GM19043 (cell line): Measurements from ENCODE around the gene HMCN1.

ENCODE experiments used
- ATAC-seq: cut with Tn5 transposase; IDR thresholded peaks from one replicate; pipeline ENCODE4 v1.9.1; 2021; ENCODE audit warnings: low read depth; ENCODE audit not compliant: unreplicated experiment

HMCN1 gene

GRCh38 chr1:185996211-185996610 is 262.0 kb downstream of the HMCN1 start:
- no peak for ATAC-seq

GRCh38 chr1:185998391-185998790 is 264.2 kb downstream of the HMCN1 start:
- ATAC-seq: no peak

GRCh38 chr1:186002406-186002805 is 268.2 kb downstream of the HMCN1 start:
- ATAC-seq: no peak

- ATAC-seq: no peak
Observed at GRCh38 chr1:186009039-186009737, 275.0 kb downstream of the HMCN1 start.

- no peak for ATAC-seq
Observed at GRCh38 chr1:186014370-186015037, 280.3 kb downstream of the HMCN1 start.

- ATAC-seq: no peak
Observed at GRCh38 chr1:186016856-186017255, 282.7 kb downstream of the HMCN1 start.

- no peak for ATAC-seq
Observed at GRCh38 chr1:186022184-186022583, 288.0 kb downstream of the HMCN1 start.

GRCh38 chr1:186026946-186027345 is 292.8 kb downstream of the HMCN1 start:
- no peak for ATAC-seq

- no peak for ATAC-seq
Observed at GRCh38 chr1:186027621-186028020, 293.4 kb downstream of the HMCN1 start.

- ATAC-seq: no peak
Observed at GRCh38 chr1:186030453-186030852, 296.3 kb downstream of the HMCN1 start.

- ATAC-seq: no peak
Observed at GRCh38 chr1:186033847-186034271, 299.7 kb downstream of the HMCN1 start.

- ATAC-seq: no peak
Observed at GRCh38 chr1:186042230-186042629, 308.0 kb downstream of the HMCN1 start.

GRCh38 chr1:186043296-186043695 is 309.1 kb downstream of the HMCN1 start:
- no peak for ATAC-seq

- ATAC-seq: no peak
Observed at GRCh38 chr1:186044079-186044685, 310.0 kb downstream of the HMCN1 start.

- ATAC-seq: no peak
Observed at GRCh38 chr1:186046437-186047211, 312.4 kb downstream of the HMCN1 start.

- ATAC-seq: no peak
Observed at GRCh38 chr1:186050360-186050759, 316.2 kb downstream of the HMCN1 start.

GRCh38 chr1:186054003-186054402 is 319.8 kb downstream of the HMCN1 start:
- ATAC-seq: no peak

GRCh38 chr1:186054932-186055331 is 320.7 kb downstream of the HMCN1 start:
- ATAC-seq: no peak

- no peak for ATAC-seq
Observed at GRCh38 chr1:186055846-186056245, 321.7 kb downstream of the HMCN1 start.

- no peak for ATAC-seq
Observed at GRCh38 chr1:186057086-186057485, 322.9 kb downstream of the HMCN1 start.

- peak; percentile 67 for ATAC-seq
Observed at GRCh38 chr1:186059311-186059710, 325.1 kb downstream of the HMCN1 start.
